Spleen (tissue), 11 donors: ENCODE data around the gene EYA2. TPM values are rescaled to one million over a fixed set of nuclear protein-coding genes. Genes with fewer than 3 reads are reported as not detected.

Experiments used
- DNase-seq: peaks from one replicate; pipeline ENCODE4 v3.0.0-alpha.2; 2020
- H3K27ac ChIP-seq, 8 donors: fragments of 200-600 bp; sonication (generic) in 7 of 8; 1 replicate in 4 of 8; 2 replicates in 4 of 8; pipeline versions ENCODE4 v1.5.0 to v1.8.0; 2016 to 2021; ENCODE audit warnings: inconsistent platforms in 4 of 8, mild to moderate bottlenecking in 4 of 8, moderate library complexity in 1 of 8
- H3K27me3 ChIP-seq, 7 donors: fragments of 200-600 bp; sonication (generic) in 6 of 7; replicated peaks in 1 of 7; 1 replicate in 4 of 7; 2 replicates in 3 of 7; pipeline versions ENCODE4 v1.5.0 to v1.8.0; 2016 to 2021; ENCODE audit warnings: inconsistent platforms in 3 of 7, mild to moderate bottlenecking in 1 of 7
- H3K36me3 ChIP-seq, 6 donors: fragments of 200-600 bp; sonication (generic) in 5 of 6; 1 replicate in 4 of 6; 2 replicates in 2 of 6; pipeline versions ENCODE4 v1.5.0 to v1.8.0; 2016 to 2021; ENCODE audit warnings: inconsistent platforms in 2 of 6
- H3K4me1 ChIP-seq, 6 donors: fragments of 200-600 bp; sonication (generic) in 5 of 6; 1 replicate in 3 of 6; 2 replicates in 3 of 6; pipeline versions ENCODE4 v1.5.0 to v1.8.0; 2016 to 2021; ENCODE audit warnings: inconsistent platforms in 3 of 6
- H3K4me3 ChIP-seq, 8 donors: fragments of 200-600 bp; sonication (generic) in 7 of 8; 1 replicate in 4 of 8; 2 replicates in 4 of 8; pipeline versions ENCODE4 v1.5.0 to v1.8.0; 2016 to 2021; ENCODE audit warnings: inconsistent platforms in 4 of 8, mild to moderate bottlenecking in 4 of 8, moderate library complexity in 2 of 8
- H3K9me3 ChIP-seq, 8 donors: fragments of 200-600 bp; sonication (generic) in 7 of 8; 1 replicate in 4 of 8; 2 replicates in 4 of 8; pipeline versions ENCODE4 v1.5.0 to v1.8.0; 2016 to 2021; ENCODE audit warnings: inconsistent platforms in 4 of 8
- CTCF ChIP-seq, 11 experiments: fragments of 200-600 bp in 7 of 11; fragments of 450-650 bp in 4 of 11; sonication (generic) in 4 of 11; IDR thresholded peaks in 8 of 11; conservative IDR thresholded peaks in 3 of 11; 1 replicate in 7 of 11; 2 replicates in 4 of 11; pipeline versions ENCODE4 v1.4.0 to v1.8.0; 2016 to 2021; ENCODE audit warnings: antibody characterized with exemption in 11 of 11, inconsistent platforms in 4 of 11, mild to moderate bottlenecking in 1 of 11
- POLR2A ChIP-seq, 3 donors: fragments of 450-650 bp; IDR thresholded peaks; one replicate each; pipeline ENCODE4 v1.5.1; 2017; ENCODE audit warnings: antibody characterized with exemption in 3 of 3, mild to moderate bottlenecking in 1 of 3
- POLR2AphosphoS5 ChIP-seq, 3 donors: sonication (generic); formaldehyde crosslinking; IDR thresholded peaks; one replicate each; pipeline ENCODE4 v1.5.1; 2017; ENCODE audit warnings: antibody characterized with exemption in 3 of 3
- WGBS, 5 donors: extraction: QIAGEN DNeasy Blood & Tissue Kit in 3 of 5; methylation state at CpG; one replicate each; pipeline versions ENCODE4 v1.1.5 to v1.1.7; 2013 to 2018; 5-methylcytosine and 5-hydroxymethylcytosine counted together
- intact Hi-C: fragments of 100-400 bp; cut with DNase I; formaldehyde crosslinking; loops from one replicate; pipeline ENCODE4 v1.15.0; 2023; ENCODE audit warnings: low total_unique reads
- polyA plus RNA-seq, 3 donors: library from polyadenylated mRNA; stranded (reverse); fragments of 200-250 nt; gene quantifications; one replicate each; pipeline ENCODE4 v1.2.1, GENCODE V29; 2013
- total RNA-seq, 7 donors: library from RNA; depleted of rRNA in 3 of 7; stranded (reverse); fragments of >200 nt in 3 of 7; fragmentation: NEBNext Ultra II Directional in 4 of 7; extraction: Animal tissue kit (Norgen Biotek cat#: 25700) in 4 of 7; gene quantifications; one replicate each; pipeline versions ENCODE4 v1.1.0 to v1.2.1, GENCODE V29; 2016 to 2021
- donor health status: healthy with polysubstance abuse.
- donor health status: DM: no; HTN: no; CAD: no; lungs with moderate emphysema.
- donor health status: DM: no; HTN: no; CAD: no.
- donor health status: Bipolar disorder and iron deficiency.
- donor health status: healthy.
- donor health status: DM: no; HTN: no; CAD: no.
- donor health status: DM: yes; HTN: yes; CAD: no.

Gene EYA2
- total and polyA plus RNA-seq, 10 donors: 0.26 to 0.76 (median 0.51) TPM; not detected in 1

DNA sequence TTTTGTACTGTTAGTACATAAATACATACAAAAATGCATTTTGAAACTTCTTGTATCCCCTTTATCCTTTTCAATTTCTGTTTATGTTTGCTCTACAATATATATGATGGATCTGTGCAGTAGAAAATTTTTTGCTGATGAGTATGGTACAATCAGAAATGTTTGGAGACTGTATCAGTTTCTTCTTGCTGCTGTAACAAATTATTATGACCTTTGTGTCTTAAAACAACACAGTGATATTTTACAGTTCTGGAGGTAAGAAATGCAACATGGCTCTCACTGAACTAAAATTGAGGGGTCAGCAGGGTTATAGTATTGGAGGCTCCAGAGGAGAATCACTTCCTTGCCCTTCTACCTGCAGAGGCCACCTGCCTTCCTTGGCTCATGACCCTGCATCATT is 184.4 kb downstream of the EYA2 start:
- Histone ChIP-seq H3K9me3 (peaks cover 0 to 23% (median 16%) of the 10 kb centered on the region in 8 donors), H3K4me1 (no peaks in the 10 kb centered on the region), H3K27me3 (peaks cover 0 to 44% (median 0%) of the 10 kb centered on the region in 7 donors), H3K36me3 (no peaks in the 10 kb centered on the region), H3K4me3 (no peak overlapping the region), H3K27ac (no peak overlapping the region)
- no peak for TF ChIP-seq POLR2A (IDR thresholded peaks at IDR 0.05)
- no peak for TF ChIP-seq POLR2AphosphoS5 (IDR thresholded peaks at IDR 0.05)
- no peak for TF ChIP-seq CTCF (IDR thresholded peaks at IDR 0.05 in 8 of 11, conservative IDR thresholded peaks at IDR 0.05 in 3 of 11)
- intact Hi-C loops: no loop called here
- no peak for DNase-seq

- no peaks in the 10 kb centered on the region for H3K4me1 ChIP-seq
- peaks cover 0 to 24% (median 16%) of the 10 kb centered on the region in 8 donors for H3K9me3 ChIP-seq
- no peak for DNase-seq
- H3K27ac ChIP-seq: no peak overlapping the region
- H3K4me3 ChIP-seq: no peak overlapping the region
- H3K27me3 ChIP-seq: peaks cover 0 to 39% (median 0%) of the 10 kb centered on the region in 7 donors
- WGBS, 5 donors: 59 to 94% (median 88%) methylated on average over 1 of the region's 1 CpG
- no peak for TF ChIP-seq POLR2A (IDR thresholded peaks at IDR 0.05)
- no peak for TF ChIP-seq CTCF (IDR thresholded peaks at IDR 0.05 in 8 of 11, conservative IDR thresholded peaks at IDR 0.05 in 3 of 11)
- no peak for TF ChIP-seq POLR2AphosphoS5 (IDR thresholded peaks at IDR 0.05)
- intact Hi-C loops: no loop called here
- H3K36me3 ChIP-seq: no peaks in the 10 kb centered on the region
Measured at GRCh38 chr20:47080365-47080764, 185.7 kb downstream of the EYA2 start.

- peaks cover 0 to 16% (median 0%) of the 10 kb centered on the region in 8 donors for H3K9me3 ChIP-seq
- H3K27me3 ChIP-seq: peaks cover 0 to 27% (median 0%) of the 10 kb centered on the region in 7 donors
- H3K4me1 ChIP-seq: no peaks in the 10 kb centered on the region
- intact Hi-C loops: no loop called here
- DNase-seq: no peak
- WGBS, 5 donors: 48 to 73% (median 51%) methylated on average over 6 of the region's 6 CpGs
- no peak overlapping the region for H3K27ac ChIP-seq
- TF ChIP-seq POLR2A (IDR thresholded peaks at IDR 0.05): no peak
- no peak for TF ChIP-seq POLR2AphosphoS5 (IDR thresholded peaks at IDR 0.05)
- no peak for TF ChIP-seq CTCF (IDR thresholded peaks at IDR 0.05 in 8 of 11, conservative IDR thresholded peaks at IDR 0.05 in 3 of 11)
- H3K36me3 ChIP-seq: no peaks in the 10 kb centered on the region
- no peak overlapping the region for H3K4me3 ChIP-seq
Measured at GRCh38 chr20:47086316-47086715, 191.7 kb downstream of the EYA2 start.

DNA sequence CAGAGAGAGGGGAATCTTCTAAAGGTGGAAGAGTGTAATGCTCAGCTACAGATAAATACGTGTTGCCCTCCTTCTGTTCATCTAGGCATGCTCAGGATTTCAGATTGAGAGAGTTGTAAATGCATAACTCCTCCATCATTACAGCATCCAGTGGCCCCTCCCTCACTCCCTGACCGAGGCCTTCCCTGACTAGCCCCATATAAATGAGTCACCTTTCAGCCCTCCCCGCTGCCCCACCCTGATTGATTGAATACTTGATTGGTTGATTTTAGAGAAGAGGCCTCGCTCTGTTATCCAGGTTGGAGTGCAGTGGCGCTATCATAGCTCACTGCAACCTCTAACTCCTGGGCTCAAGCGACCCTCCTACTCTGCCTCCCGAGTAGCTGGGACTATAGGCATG is 193.7 kb downstream of the EYA2 start:
- peaks cover 0 to 10% (median 0%) of the 10 kb centered on the region in 7 donors for H3K27me3 ChIP-seq
- TF ChIP-seq POLR2A (IDR thresholded peaks at IDR 0.05) (no peak), CTCF (IDR thresholded peaks at IDR 0.05 in 8 of 11, conservative IDR thresholded peaks at IDR 0.05 in 3 of 11) (no peak), POLR2AphosphoS5 (IDR thresholded peaks at IDR 0.05) (no peak)
- no peak overlapping the region for H3K27ac ChIP-seq
- intact Hi-C loops: no loop called here
- peaks cover 0 to 16% (median 0%) of the 10 kb centered on the region in 8 donors for H3K9me3 ChIP-seq
- WGBS, 5 donors: 82 to 90% (median 84%) methylated on average over 7 of the region's 7 CpGs
- no peak overlapping the region for H3K4me3 ChIP-seq
- H3K36me3 ChIP-seq: no peaks in the 10 kb centered on the region
- no peaks in the 10 kb centered on the region for H3K4me1 ChIP-seq
- no peak for DNase-seq
